GM23338 (cell line): ENCODE measurements around the gene MRPL22. TPM values are rescaled to one million over a fixed set of nuclear protein-coding genes. Genes with fewer than 3 reads are reported as not detected.

Experiments used
- ATAC-seq: fragments of 200-7000 bp; cut with Tn5 transposase; 3 replicates; pipeline ENCODE4 v1.9.1; 2020
- DNase-seq: peaks from one replicate; pipeline ENCODE4 v3.0.0-alpha.2; 2015; ENCODE audit warnings: low spot score
- H2AFZ ChIP-seq: fragments of 200-600 bp; sonication (generic); 2 replicates; pipeline ENCODE4 v1.8.0; 2016; ENCODE audit warnings: antibody characterized with exemption, mild to moderate bottlenecking, moderate library complexity
- H3F3A ChIP-seq: fragments of 200-600 bp; sonication (generic); replicated peaks from 2 replicates; pipeline ENCODE4 v1.8.0; 2017; ENCODE audit warnings: antibody characterized with exemption, mixed run types, low read depth
- H3K27ac ChIP-seq: fragments of 200-600 bp; sonication (generic); 2 replicates; pipeline ENCODE4 v1.6.1; 2016; ENCODE audit warnings: low read depth
- H3K27me3 ChIP-seq: fragments of 200-600 bp; sonication (generic); 2 replicates; pipeline ENCODE4 v1.8.0; 2016; ENCODE audit warnings: mild to moderate bottlenecking, mixed run types, moderate library complexity; ENCODE audit not compliant: insufficient read depth
- H3K36me3 ChIP-seq: fragments of 200-600 bp; sonication (generic); 2 replicates; pipeline ENCODE4 v1.8.0; 2016; ENCODE audit warnings: mild to moderate bottlenecking; ENCODE audit not compliant: insufficient read depth
- H3K4me1 ChIP-seq: fragments of 200-600 bp; sonication (generic); 2 replicates; pipeline ENCODE4 v1.8.0; 2016; ENCODE audit warnings: mild to moderate bottlenecking, moderate library complexity; ENCODE audit not compliant: insufficient read depth
- H3K4me2 ChIP-seq: fragments of 200-600 bp; sonication (generic); 2 replicates; pipeline ENCODE4 v1.7.1; 2017; ENCODE audit warnings: mixed run types
- H3K4me3 ChIP-seq: fragments of 200-600 bp; sonication (generic); 2 replicates; pipeline ENCODE4 v1.6.1; 2016; ENCODE audit warnings: mixed run types
- H3K79me2 ChIP-seq: fragments of 200-600 bp; sonication (generic); replicated peaks from 2 replicates; pipeline ENCODE4 v1.8.0; 2017; ENCODE audit warnings: mild to moderate bottlenecking; ENCODE audit not compliant: insufficient read depth
- H3K9me2 ChIP-seq: fragments of 200-600 bp; sonication (generic); 2 replicates; pipeline ENCODE4 v1.8.0; 2017; ENCODE audit not compliant: insufficient read depth
- H4K20me1 ChIP-seq: fragments of 200-600 bp; sonication (generic); replicated peaks from 2 replicates; pipeline ENCODE4 v1.8.0; 2017; ENCODE audit warnings: mild to moderate bottlenecking; ENCODE audit not compliant: insufficient read depth
- H3K27ac Mint-ChIP-seq: 2 replicates; pipeline ENCODE4 v1.8.0; 2020; ENCODE audit warnings: inconsistent platforms, mild to moderate bottlenecking, moderate library complexity, mixed read lengths
- H3K27me3 Mint-ChIP-seq: 3 replicates; pipeline ENCODE4 v1.8.0; 2022; ENCODE audit warnings: low read depth, mild to moderate bottlenecking, moderate library complexity, mixed read lengths, inconsistent platforms; ENCODE audit not compliant: insufficient read depth, poor library complexity
- H3K36me3 Mint-ChIP-seq: 3 replicates; pipeline ENCODE4 v1.8.0; 2021; ENCODE audit warnings: low read depth, mild to moderate bottlenecking, inconsistent platforms, moderate library complexity, mixed read lengths
- H3K4me1 Mint-ChIP-seq: 3 replicates; pipeline ENCODE4 v1.8.0; 2020; ENCODE audit warnings: mild to moderate bottlenecking, inconsistent platforms, mixed read lengths
- H3K4me3 Mint-ChIP-seq: 3 replicates; pipeline ENCODE4 v1.8.0; 2021; ENCODE audit warnings: moderate library complexity, mild to moderate bottlenecking, inconsistent platforms, mixed read lengths
- H3K9me3 Mint-ChIP-seq: 3 replicates; pipeline ENCODE4 v1.8.0; 2020; ENCODE audit warnings: moderate library complexity, mild to moderate bottlenecking, inconsistent platforms, mixed read lengths
- EZH2phosphoT487 ChIP-seq: fragments of 200-600 bp; sonication (generic); IDR thresholded peaks from one replicate; pipeline ENCODE4 v1.8.1; 2018; ENCODE audit warnings: antibody characterized with exemption; ENCODE audit not compliant: unreplicated experiment
- STAT1 ChIP-seq: IDR thresholded peaks from one replicate; pipeline ENCODE4 v1.6.1; 2016; ENCODE audit warnings: antibody characterized with exemption; ENCODE audit not compliant: unreplicated experiment
- polyA plus RNA-seq: library from polyadenylated mRNA; unstranded; fragments of >200 nt; fragmentation: Nextera tagmentation; extraction: Ambion mirVana; gene quantifications from 2 replicates; pipeline ENCODE4 v1.2.1, GENCODE V29; 2016
- total RNA-seq: library from RNA; depleted of rRNA; stranded (reverse); fragments of >200 nt; shearing (Covaris generic); gene quantifications from 2 replicates; pipeline ENCODE4 v1.2.3, GENCODE V29; 2014
- TF ChIP-seq, protein P1 (sequence below): fragments of 250-450 bp; sonication (Bioruptor Pico); IDR thresholded peaks from 2 replicates; pipeline ENCODE4 v1.5.0; 2020; ENCODE audit warnings: mild to moderate bottlenecking, moderate library complexity
- TF ChIP-seq, protein P2 (sequence below): IDR thresholded peaks from one replicate; pipeline ENCODE4 v1.6.1; 2018; ENCODE audit warnings: antibody characterized with exemption; ENCODE audit not compliant: unreplicated experiment
- TF ChIP-seq, protein P3 (sequence below), 2 experiments: fragments of 200-600 bp in 1 of 2; sonication (generic) in 1 of 2; conservative IDR thresholded peaks; 2 replicates each; pipeline versions ENCODE4 v1.5.1 to v1.6.1; 2016 to 2017; ENCODE audit warnings: antibody characterized with exemption in 2 of 2, low read depth in 2 of 2, mild to moderate bottlenecking in 2 of 2, moderate library complexity in 1 of 2

The MRPL22 gene
- total and polyA plus RNA-seq, 2 experiments from 2014 or later: 32.1 to 256 TPM

- H3K4me2 ChIP-seq: no peak overlapping the region
These were observed 6.9 kb downstream of the MRPL22 start for GRCh38 chr5:154947778-154948177.

More at GRCh38 chr5:154947778-154948177, 6.9 kb downstream of the MRPL22 start:
- TF ChIP-seq, protein P1, sequence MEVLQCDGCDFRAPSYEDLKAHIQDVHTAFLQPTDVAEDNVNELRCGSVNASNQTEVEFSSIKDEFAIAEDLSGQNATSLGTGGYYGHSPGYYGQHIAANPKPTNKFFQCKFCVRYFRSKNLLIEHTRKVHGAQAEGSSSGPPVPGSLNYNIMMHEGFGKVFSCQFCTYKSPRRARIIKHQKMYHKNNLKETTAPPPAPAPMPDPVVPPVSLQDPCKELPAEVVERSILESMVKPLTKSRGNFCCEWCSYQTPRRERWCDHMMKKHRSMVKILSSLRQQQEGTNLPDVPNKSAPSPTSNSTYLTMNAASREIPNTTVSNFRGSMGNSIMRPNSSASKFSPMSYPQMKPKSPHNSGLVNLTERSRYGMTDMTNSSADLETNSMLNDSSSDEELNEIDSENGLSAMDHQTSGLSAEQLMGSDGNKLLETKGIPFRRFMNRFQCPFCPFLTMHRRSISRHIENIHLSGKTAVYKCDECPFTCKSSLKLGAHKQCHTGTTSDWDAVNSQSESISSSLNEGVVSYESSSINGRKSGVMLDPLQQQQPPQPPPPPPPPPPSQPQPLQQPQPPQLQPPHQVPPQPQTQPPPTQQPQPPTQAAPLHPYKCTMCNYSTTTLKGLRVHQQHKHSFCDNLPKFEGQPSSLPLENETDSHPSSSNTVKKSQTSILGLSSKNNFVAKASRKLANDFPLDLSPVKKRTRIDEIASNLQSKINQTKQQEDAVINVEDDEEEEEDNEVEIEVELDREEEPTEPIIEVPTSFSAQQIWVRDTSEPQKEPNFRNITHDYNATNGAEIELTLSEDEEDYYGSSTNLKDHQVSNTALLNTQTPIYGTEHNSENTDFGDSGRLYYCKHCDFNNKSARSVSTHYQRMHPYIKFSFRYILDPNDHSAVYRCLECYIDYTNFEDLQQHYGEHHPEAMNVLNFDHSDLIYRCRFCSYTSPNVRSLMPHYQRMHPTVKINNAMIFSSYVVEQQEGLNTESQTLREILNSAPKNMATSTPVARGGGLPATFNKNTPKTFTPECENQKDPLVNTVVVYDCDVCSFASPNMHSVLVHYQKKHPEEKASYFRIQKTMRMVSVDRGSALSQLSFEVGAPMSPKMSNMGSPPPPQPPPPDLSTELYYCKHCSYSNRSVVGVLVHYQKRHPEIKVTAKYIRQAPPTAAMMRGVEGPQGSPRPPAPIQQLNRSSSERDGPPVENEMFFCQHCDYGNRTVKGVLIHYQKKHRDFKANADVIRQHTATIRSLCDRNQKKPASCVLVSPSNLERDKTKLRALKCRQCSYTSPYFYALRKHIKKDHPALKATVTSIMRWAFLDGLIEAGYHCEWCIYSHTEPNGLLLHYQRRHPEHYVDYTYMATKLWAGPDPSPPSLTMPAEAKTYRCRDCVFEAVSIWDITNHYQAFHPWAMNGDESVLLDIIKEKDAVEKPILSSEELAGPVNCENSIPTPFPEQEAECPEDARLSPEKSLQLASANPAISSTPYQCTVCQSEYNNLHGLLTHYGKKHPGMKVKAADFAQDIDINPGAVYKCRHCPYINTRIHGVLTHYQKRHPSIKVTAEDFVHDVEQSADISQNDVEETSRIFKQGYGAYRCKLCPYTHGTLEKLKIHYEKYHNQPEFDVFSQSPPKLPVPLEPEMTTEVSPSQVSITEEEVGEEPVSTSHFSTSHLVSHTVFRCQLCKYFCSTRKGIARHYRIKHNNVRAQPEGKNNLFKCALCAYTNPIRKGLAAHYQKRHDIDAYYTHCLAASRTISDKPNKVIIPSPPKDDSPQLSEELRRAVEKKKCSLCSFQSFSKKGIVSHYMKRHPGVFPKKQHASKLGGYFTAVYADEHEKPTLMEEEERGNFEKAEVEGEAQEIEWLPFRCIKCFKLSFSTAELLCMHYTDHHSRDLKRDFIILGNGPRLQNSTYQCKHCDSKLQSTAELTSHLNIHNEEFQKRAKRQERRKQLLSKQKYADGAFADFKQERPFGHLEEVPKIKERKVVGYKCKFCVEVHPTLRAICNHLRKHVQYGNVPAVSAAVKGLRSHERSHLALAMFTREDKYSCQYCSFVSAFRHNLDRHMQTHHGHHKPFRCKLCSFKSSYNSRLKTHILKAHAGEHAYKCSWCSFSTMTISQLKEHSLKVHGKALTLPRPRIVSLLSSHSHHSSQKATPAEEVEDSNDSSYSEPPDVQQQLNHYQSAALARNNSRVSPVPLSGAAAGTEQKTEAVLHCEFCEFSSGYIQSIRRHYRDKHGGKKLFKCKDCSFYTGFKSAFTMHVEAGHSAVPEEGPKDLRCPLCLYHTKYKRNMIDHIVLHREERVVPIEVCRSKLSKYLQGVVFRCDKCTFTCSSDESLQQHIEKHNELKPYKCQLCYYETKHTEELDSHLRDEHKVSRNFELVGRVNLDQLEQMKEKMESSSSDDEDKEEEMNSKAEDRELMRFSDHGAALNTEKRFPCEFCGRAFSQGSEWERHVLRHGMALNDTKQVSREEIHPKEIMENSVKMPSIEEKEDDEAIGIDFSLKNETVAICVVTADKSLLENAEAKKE (CRISPR knock-in tag): no peak
- TF ChIP-seq STAT1: no peak
- TF ChIP-seq, protein P2, sequence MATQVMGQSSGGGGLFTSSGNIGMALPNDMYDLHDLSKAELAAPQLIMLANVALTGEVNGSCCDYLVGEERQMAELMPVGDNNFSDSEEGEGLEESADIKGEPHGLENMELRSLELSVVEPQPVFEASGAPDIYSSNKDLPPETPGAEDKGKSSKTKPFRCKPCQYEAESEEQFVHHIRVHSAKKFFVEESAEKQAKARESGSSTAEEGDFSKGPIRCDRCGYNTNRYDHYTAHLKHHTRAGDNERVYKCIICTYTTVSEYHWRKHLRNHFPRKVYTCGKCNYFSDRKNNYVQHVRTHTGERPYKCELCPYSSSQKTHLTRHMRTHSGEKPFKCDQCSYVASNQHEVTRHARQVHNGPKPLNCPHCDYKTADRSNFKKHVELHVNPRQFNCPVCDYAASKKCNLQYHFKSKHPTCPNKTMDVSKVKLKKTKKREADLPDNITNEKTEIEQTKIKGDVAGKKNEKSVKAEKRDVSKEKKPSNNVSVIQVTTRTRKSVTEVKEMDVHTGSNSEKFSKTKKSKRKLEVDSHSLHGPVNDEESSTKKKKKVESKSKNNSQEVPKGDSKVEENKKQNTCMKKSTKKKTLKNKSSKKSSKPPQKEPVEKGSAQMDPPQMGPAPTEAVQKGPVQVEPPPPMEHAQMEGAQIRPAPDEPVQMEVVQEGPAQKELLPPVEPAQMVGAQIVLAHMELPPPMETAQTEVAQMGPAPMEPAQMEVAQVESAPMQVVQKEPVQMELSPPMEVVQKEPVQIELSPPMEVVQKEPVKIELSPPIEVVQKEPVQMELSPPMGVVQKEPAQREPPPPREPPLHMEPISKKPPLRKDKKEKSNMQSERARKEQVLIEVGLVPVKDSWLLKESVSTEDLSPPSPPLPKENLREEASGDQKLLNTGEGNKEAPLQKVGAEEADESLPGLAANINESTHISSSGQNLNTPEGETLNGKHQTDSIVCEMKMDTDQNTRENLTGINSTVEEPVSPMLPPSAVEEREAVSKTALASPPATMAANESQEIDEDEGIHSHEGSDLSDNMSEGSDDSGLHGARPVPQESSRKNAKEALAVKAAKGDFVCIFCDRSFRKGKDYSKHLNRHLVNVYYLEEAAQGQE: no peak
- no peak for TF ChIP-seq EZH2phosphoT487
- TF ChIP-seq, protein P3, sequence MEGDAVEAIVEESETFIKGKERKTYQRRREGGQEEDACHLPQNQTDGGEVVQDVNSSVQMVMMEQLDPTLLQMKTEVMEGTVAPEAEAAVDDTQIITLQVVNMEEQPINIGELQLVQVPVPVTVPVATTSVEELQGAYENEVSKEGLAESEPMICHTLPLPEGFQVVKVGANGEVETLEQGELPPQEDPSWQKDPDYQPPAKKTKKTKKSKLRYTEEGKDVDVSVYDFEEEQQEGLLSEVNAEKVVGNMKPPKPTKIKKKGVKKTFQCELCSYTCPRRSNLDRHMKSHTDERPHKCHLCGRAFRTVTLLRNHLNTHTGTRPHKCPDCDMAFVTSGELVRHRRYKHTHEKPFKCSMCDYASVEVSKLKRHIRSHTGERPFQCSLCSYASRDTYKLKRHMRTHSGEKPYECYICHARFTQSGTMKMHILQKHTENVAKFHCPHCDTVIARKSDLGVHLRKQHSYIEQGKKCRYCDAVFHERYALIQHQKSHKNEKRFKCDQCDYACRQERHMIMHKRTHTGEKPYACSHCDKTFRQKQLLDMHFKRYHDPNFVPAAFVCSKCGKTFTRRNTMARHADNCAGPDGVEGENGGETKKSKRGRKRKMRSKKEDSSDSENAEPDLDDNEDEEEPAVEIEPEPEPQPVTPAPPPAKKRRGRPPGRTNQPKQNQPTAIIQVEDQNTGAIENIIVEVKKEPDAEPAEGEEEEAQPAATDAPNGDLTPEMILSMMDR (conservative IDR thresholded peaks at IDR 0.05; ENCODE audit: low read depth in 2 of 2): no peak
- Mint-ChIP-seq H3K9me3 (no peaks in the 10 kb centered on the region), H3K4me3 (no peak overlapping the region), H3K36me3 (no peaks in the 10 kb centered on the region), H3K27ac (no peak overlapping the region), H3K4me1 (no peaks in the 10 kb centered on the region), H3K27me3 (no peaks in the 10 kb centered on the region)
- no peak for DNase-seq
- ATAC-seq: no peak
- Histone ChIP-seq H3K79me2 (peaks cover 64% of the 10 kb centered on the region), H3K27me3 (no peaks in the 10 kb centered on the region), H3K4me1 (no peaks in the 10 kb centered on the region), H3K9me2 (no peaks in the 10 kb centered on the region), H2AFZ (no peak overlapping the region), H3K27ac (no peak overlapping the region), H4K20me1 (peaks cover 2% of the 10 kb centered on the region; the same call in 1 of the 2 replicates), H3K36me3 (no peaks in the 10 kb centered on the region), H3K4me3 (no peak overlapping the region), H3F3A (no peaks in the 10 kb centered on the region)
